Endothelial cell of umbilical vein (primary cell): ENCODE results near the gene NSD2. TPM values are rescaled to one million over a fixed set of nuclear protein-coding genes. Genes with fewer than 3 reads are reported as not detected.

ENCODE experiments used
- BruUV-seq: library from RNA; stranded (reverse); fragments of 400-500 nt; replicated peaks from 2 replicates; lab custom pipeline; 2021; lab: Mats Ljungman, UMichigan
- CTCF ChIA-PET: fragments of 300-600, 350-600 bp; sonication (Branson Sonifier 250); formaldehyde crosslinking; loops from one replicate; lab custom pipeline; 2021; ENCODE audit warnings: antibody characterized with exemption, inconsistent platforms; lab: Charles Lee
- POLR2A ChIA-PET: fragments of 300-600, 350-600 bp; sonication (Branson Sonifier 250); formaldehyde crosslinking; loops from one replicate; lab custom pipeline; 2021; ENCODE audit warnings: antibody characterized with exemption, inconsistent platforms; lab: Charles Lee
- DNase-seq: peaks from one replicate; pipeline ENCODE4 v3.0.0-alpha.2; 2011; ENCODE audit warnings: low read depth, low spot score
- FAIRE-seq: peaks from 2 replicates; lab custom pipeline; 2011; peaks lifted over from hg19 to GRCh38; lab: Jason Lieb, UNC
- H2AFZ ChIP-seq: 2 replicates; pipeline ENCODE4 v1.6.0; 2012; ENCODE audit warnings: low read depth, low read length, control low read depth, inconsistent platforms
- H3K27ac ChIP-seq: 2 replicates; pipeline ENCODE4 v1.5.1; 2011; ENCODE audit warnings: low read depth, mild to moderate bottlenecking, control low read depth, low read length, moderate library complexity; ENCODE audit not compliant: insufficient read depth
- H3K27me3 ChIP-seq, 2 experiments: 2 replicates each; pipeline versions ENCODE4 v1.6.0 to v1.6.1; 2011; ENCODE audit warnings: low read length in 2 of 2, mixed read lengths in 1 of 2; ENCODE audit not compliant: control insufficient read depth in 2 of 2, insufficient read depth in 2 of 2
- H3K36me3 ChIP-seq, 2 experiments: 2 replicates in 1 of 2; 3 replicates in 1 of 2; pipeline ENCODE4 v1.5.1; 2011; ENCODE audit warnings: low read length in 2 of 2, mild to moderate bottlenecking in 1 of 2, moderate library complexity in 1 of 2; ENCODE audit not compliant: control insufficient read depth in 2 of 2, insufficient read depth in 2 of 2; ENCODE audit errors: extremely low read depth in 1 of 2
- H3K4me1 ChIP-seq: 3 replicates; pipeline ENCODE4 v1.5.1; 2011; ENCODE audit warnings: mild to moderate bottlenecking, low read length; ENCODE audit not compliant: control insufficient read depth, insufficient read depth; ENCODE audit errors: extremely low read depth
- H3K4me2 ChIP-seq: 2 replicates; pipeline ENCODE4 v1.6.1; 2011; ENCODE audit warnings: low read length, control low read depth, mixed read lengths; ENCODE audit not compliant: insufficient read depth
- H3K4me3 ChIP-seq, 3 experiments: fragments of 200-600 bp in 1 of 3; sonication (generic), shearing (Covaris generic) in 1 of 3; replicated peaks in 1 of 3; 2 replicates each; pipeline ENCODE4 v1.5.1; 2011 to 2016; ENCODE audit warnings: control low read depth in 3 of 3, low read length in 3 of 3, mild to moderate bottlenecking in 2 of 3, inconsistent platforms in 1 of 3, low read depth in 1 of 3, moderate library complexity in 1 of 3; ENCODE audit not compliant: insufficient read depth in 1 of 3
- H3K79me2 ChIP-seq: 2 replicates; pipeline ENCODE4 v1.6.0; 2012; ENCODE audit warnings: low read length, inconsistent platforms; ENCODE audit not compliant: control insufficient read depth, insufficient read depth
- H3K9ac ChIP-seq: replicated peaks from 2 replicates; pipeline ENCODE3; 2011; ENCODE audit warnings: low read length, control low read depth; ENCODE audit not compliant: insufficient read depth; ENCODE audit errors: extremely low read depth
- H3K9me1 ChIP-seq: replicated peaks from 3 replicates; pipeline ENCODE4 v1.6.0; 2011; ENCODE audit warnings: mild to moderate bottlenecking, low read length; ENCODE audit not compliant: control insufficient read depth, insufficient read depth; ENCODE audit errors: extremely low read depth
- H3K9me3 ChIP-seq: replicated peaks from 2 replicates; pipeline ENCODE4 v1.5.1; 2012; ENCODE audit warnings: low read length, inconsistent platforms; ENCODE audit not compliant: control insufficient read depth, insufficient read depth
- H4K20me1 ChIP-seq: replicated peaks from 2 replicates; pipeline ENCODE3; 2011; ENCODE audit warnings: mild to moderate bottlenecking, low read length; ENCODE audit not compliant: control insufficient read depth, insufficient read depth; ENCODE audit errors: extremely low read depth
- CTCF ChIP-seq, 2 donors: IDR thresholded peaks; 1 replicate in 1 of 2; 2 replicates in 1 of 2; pipeline ENCODE4 v1.5.1; 2011; ENCODE audit warnings: low read length in 2 of 2, mild to moderate bottlenecking in 2 of 2, moderate library complexity in 2 of 2, control low read depth in 1 of 2, inconsistent platforms in 1 of 2, low read depth in 1 of 2; ENCODE audit not compliant: insufficient read depth in 1 of 2; ENCODE audit errors: extremely low read depth in 1 of 2
- EZH2 ChIP-seq: IDR thresholded peaks from 2 replicates; pipeline ENCODE4 v1.6.1; 2012; ENCODE audit warnings: borderline replicate concordance, low read depth, mild to moderate bottlenecking, moderate library complexity, low read length, inconsistent platforms; ENCODE audit not compliant: severe bottlenecking
- FOS ChIP-seq: IDR thresholded peaks from 2 replicates; pipeline ENCODE4 v1.6.1; 2011; ENCODE audit warnings: mild to moderate bottlenecking, low read length, moderate library complexity, borderline replicate concordance; ENCODE audit not compliant: insufficient read depth
- GATA2 ChIP-seq: IDR thresholded peaks from 2 replicates; pipeline ENCODE4 v1.7.0; 2011; ENCODE audit warnings: low read depth, mild to moderate bottlenecking, moderate library complexity, mixed read lengths, low read length; ENCODE audit not compliant: insufficient read length, insufficient read depth
- JUN ChIP-seq: IDR thresholded peaks from 2 replicates; pipeline ENCODE4 v1.6.1; 2011; ENCODE audit warnings: borderline replicate concordance, low read depth; ENCODE audit not compliant: insufficient read length, insufficient read depth
- MAX ChIP-seq: IDR thresholded peaks from 2 replicates; pipeline ENCODE4 v1.6.1; 2011; ENCODE audit not compliant: insufficient read depth, insufficient read length
- MYC ChIP-seq: IDR thresholded peaks from one replicate; pipeline ENCODE4 v1.6.1; 2011; ENCODE audit warnings: mild to moderate bottlenecking, low read depth, low read length
- POLR2A ChIP-seq: IDR thresholded peaks from 2 replicates; pipeline ENCODE4 v1.6.1; 2012; ENCODE audit warnings: low read depth, mild to moderate bottlenecking, control low read depth, low read length
- POLR2AphosphoS5 ChIP-seq: IDR thresholded peaks from 2 replicates; pipeline ENCODE4 v1.6.1; 2012; ENCODE audit warnings: low read depth, mild to moderate bottlenecking, control low read depth, low read length, moderate library complexity; ENCODE audit not compliant: insufficient read depth
- dilution Hi-C: fragments of 300-500 bp; cut with MboI; formaldehyde crosslinking; loops from one replicate; pipeline ENCODE4 v1.15.0; 2019; ENCODE audit warnings: low sequenced_read_pairs; ENCODE audit not compliant: extremely low pct_ligation_motif_present
- intact Hi-C: fragments of 100-400 bp; cut with micrococcal nuclease; formaldehyde crosslinking; loops from one replicate; pipeline ENCODE4 v1.10.0; 2022
- polyA plus RNA-seq, 4 experiments: library from polyadenylated mRNA; depleted of rRNA in 3 of 4; stranded (reverse) in 3 of 4; unstranded in 1 of 4; fragments of >200 nt; gene quantifications; 2 replicates each; pipeline versions ENCODE4 v1.2.1 to v1.2.3, GENCODE V29; 2011 to 2012; ENCODE audit warnings: missing spikeins in 1 of 4
- total RNA-seq: library from RNA; stranded (reverse); gene quantifications from 2 replicates; pipeline ENCODE4 v1.2.3, GENCODE V29; 2021

The NSD2 gene
- total and polyA plus RNA-seq, 2 donors (not counting 3 experiments of a cell fraction or from before 2014, with no cell fraction given): 31.3 to 171 TPM

GRCh38 chr4:1992468-1993168 lies 121.4 kb downstream of the NSD2 start:
- H3K4me2 ChIP-seq: no peak overlapping the region
- H3K79me2 ChIP-seq: peaks cover 18% of the 10 kb centered on the region
- DNase-seq (no peak), FAIRE-seq (no peak)
- dilution Hi-C loops: no loop called here
- H2AFZ ChIP-seq: no peak overlapping the region
- BruUV-seq: no TSS peak
- no peak overlapping the region for H3K27ac ChIP-seq
- H3K36me3 ChIP-seq: peaks cover 0 to 17% of the 10 kb centered on the region in 2 experiments
- ChIA-PET POLR2A (no interaction called here), CTCF (no interaction called here)
- intact Hi-C loops: no loop called here
- TF ChIP-seq EZH2 (no peak), GATA2 (no peak), MYC (no peak), POLR2A (no peak), FOS (no peak), CTCF (IDR thresholded peaks at IDR 0.05; ENCODE audit: extremely low read depth in 1 of 2, insufficient read depth in 1 of 2, low read depth in 1 of 2, low read length in 2 of 2) (no peak), POLR2AphosphoS5 (no peak), JUN (no peak), MAX (no peak)
- no peaks in the 10 kb centered on the region for H4K20me1 ChIP-seq
- no peaks in the 10 kb centered on the region for H3K9me1 ChIP-seq
- no peaks in the 10 kb centered on the region for H3K27me3 ChIP-seq
- no peaks in the 10 kb centered on the region for H3K4me1 ChIP-seq
- H3K9ac ChIP-seq: no peak overlapping the region
- no peaks in the 10 kb centered on the region for H3K9me3 ChIP-seq
- no peak overlapping the region for H3K4me3 ChIP-seq
